HG02870 (cell line): ENCODE results near the gene SMURF2.

Experiments used
- ATAC-seq: cut with Tn5 transposase; IDR thresholded peaks from one replicate; pipeline ENCODE4 v1.9.1; 2021; ENCODE audit warnings: mild to moderate bottlenecking, moderate library complexity; ENCODE audit not compliant: unreplicated experiment

SMURF2 gene

DNA sequence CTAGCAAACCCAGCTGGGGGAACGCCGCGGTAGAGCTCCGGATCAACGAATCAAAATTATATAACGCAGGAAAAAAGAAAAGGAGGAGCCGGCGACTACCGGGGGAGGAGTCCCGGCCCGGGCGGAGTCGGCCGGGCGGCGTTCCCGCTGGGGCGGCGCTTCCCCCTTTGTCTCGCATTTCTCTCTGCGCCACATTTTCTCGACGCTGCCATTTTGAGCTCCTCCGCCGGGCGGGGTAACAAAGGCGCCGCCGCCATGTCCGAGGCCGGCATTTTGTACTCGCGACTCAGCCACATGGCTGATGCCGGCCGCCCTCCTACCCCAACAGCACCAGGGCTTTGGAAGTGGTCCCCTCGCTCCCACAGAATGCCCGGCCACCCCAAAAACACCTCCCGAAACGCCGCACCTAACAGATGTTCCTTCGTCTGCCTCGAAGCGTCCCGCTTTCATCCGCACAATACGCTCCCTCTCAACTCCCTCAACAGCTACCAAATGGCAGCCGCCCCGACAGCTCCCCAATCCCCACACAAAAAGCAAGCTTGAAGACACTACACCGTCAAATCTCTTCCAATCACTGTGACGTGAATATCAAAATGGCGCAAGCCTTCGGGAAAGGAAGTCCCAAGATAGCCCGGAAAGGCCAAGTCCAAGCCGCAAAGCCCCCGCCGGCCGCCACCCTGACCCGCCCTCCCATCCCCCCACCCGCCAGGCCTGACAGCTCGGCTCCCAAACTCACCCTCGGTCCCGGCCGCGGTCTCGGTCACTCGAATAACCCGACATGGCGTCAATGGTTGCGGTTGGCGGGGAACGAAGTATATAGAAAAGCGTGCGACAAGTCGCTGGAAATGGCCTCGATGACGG is 156.5 kb downstream of the SMURF2 start:
- ATAC-seq = no peak

DNA sequence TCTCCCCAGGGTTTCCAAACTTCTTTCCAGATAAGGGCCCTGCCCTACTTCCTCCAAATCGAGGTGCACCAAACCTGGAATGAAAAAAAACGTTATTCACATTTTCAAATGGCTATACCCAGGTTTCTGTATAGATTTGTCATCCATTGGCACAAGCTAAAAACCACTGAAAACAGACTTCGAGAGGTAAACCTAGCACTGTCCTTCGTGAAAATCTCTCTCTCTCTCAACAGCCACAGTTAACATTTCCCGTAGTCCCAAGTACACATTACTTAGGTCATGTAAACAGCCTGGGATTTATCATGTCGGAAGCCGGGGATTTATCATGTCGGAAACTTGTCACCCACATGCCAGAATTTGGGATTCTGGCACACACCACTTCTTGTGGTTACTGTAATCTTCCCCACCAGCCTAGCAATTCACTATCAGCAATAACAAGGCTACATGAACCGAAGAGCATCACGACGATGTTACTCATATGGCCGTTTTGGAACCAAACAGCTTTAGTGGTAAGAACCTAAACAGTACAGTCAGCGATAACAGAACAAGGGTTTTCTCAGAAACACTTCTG is 157.3 kb downstream of the SMURF2 start:
- no peak for ATAC-seq

GRCh38 chr17:64503821-64504768 is 158.0 kb downstream of the SMURF2 start:
- no peak for ATAC-seq

GRCh38 chr17:64503341-64503740 is 158.8 kb downstream of the SMURF2 start:
- no peak for ATAC-seq

- no peak for ATAC-seq
These were observed 159.3 kb downstream of the SMURF2 start for GRCh38 chr17:64502809-64503208.

- ATAC-seq = no peak
These were observed 160.1 kb downstream of the SMURF2 start for GRCh38 chr17:64502021-64502420.

DNA sequence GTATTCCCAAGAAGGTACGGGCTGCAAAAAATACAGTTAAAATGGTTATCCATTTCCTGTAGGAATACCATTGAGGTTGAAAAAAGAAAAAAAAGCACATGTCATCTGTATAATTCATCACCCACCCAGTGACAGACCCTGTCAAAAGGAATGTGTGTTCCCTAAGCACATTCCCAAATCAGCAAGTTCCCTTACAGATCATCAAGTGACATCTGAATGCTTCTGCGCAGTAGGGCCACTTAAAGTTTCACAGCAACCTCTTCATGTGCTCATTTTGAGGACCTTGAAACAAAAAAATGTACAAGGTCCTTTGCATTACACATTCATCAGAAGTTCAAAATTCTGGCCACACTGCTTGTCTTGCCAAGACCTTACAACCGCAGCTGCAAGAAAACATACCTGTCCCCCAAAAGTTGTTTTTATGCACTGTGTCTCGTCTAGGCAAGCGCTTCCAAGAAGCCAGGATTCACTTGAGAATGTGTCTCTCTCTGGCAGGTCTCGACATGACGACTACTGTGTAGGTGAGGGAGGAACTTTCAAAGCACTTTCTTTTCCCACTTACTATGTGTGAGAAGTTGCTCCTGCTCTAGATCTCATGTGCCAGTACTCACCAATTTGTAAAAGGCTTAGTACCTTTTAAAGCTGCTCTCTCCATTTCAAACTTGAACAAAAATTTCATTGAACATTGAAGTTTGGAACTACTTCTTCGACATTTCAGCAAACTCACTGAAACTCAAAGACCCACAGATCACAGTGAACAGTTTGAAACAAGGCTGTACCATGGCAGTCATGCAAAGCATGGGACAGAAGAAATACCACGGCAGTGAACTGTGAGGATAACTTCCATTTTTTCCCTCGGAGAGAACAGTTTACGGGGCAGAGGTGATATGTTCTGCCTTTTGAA is 161.0 kb downstream of the SMURF2 start:
- no peak for ATAC-seq

- ATAC-seq = no peak
These were observed 161.6 kb downstream of the SMURF2 start for GRCh38 chr17:64500487-64500859.

GRCh38 chr17:64499805-64500486 is 162.2 kb downstream of the SMURF2 start:
- no peak for ATAC-seq

- no peak for ATAC-seq
These were observed 163.6 kb downstream of the SMURF2 start for GRCh38 chr17:64498308-64499203.

- no peak for ATAC-seq
These were observed 164.5 kb downstream of the SMURF2 start for GRCh38 chr17:64497565-64498035.

- peak; percentile 79 for ATAC-seq
These were observed 165.1 kb downstream of the SMURF2 start, which contains the start of gene POLG2 for GRCh38 chr17:64496786-64497564. POLG2 (minus strand) TSS chr17:64497054; CDS start chr17:64496968, 86 bp downstream.

- no peak for ATAC-seq
These were observed 165.7 kb downstream of the SMURF2 start for GRCh38 chr17:64496348-64496785.
